ENCODE data around the gene CR1.
"Not testable (repeated sequence)": the region's sequence is repeated elsewhere in the genome, so short reads cannot be mapped to it uniquely, and the experiment has no call there.

DNA sequence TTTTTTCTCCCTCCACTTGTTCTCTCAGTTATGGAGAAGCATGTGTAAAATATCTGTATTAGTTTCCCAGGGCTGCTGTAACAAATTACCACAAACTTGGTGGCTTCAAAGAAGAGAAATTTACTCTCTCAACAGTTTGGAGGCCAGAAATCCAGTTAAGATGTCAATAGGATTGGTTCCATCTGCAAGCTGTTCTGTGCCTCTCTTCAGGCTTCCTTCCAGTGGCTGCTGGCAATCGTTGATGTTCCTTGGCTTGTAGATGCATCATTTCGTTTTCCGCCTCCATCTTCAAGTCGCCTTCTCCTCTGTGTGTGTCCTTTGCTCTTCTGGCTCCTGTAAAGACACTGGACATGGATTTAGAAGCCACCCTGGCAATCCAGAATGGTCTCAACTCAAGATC, 194.6 kb downstream of the CR1 start:
- TF ChIP-seq GABPA (IDR thresholded peaks at IDR 0.05; ENCODE audit: borderline replicate concordance, insufficient read depth, low read length); KDM5A (IDR thresholded peaks at IDR 0.05; ENCODE audit: low read length); SIN3A (conservative IDR thresholded peaks at IDR 0.05 in 1 of 2, IDR thresholded peaks at IDR 0.05 in 1 of 2; ENCODE audit: low read depth in 1 of 2, low read length in 2 of 2); MAFK (IDR thresholded peaks at IDR 0.05; ENCODE audit: low read depth, low read length); RFX5 (IDR thresholded peaks at IDR 0.05; ENCODE audit: borderline replicate concordance, low read depth, low read length); TEAD4 (IDR thresholded peaks at IDR 0.05; ENCODE audit: low read depth, low read length); SP2 (IDR thresholded peaks at IDR 0.05; ENCODE audit: low read length): not testable (repeated sequence)
- TF ChIP-seq, protein P1, sequence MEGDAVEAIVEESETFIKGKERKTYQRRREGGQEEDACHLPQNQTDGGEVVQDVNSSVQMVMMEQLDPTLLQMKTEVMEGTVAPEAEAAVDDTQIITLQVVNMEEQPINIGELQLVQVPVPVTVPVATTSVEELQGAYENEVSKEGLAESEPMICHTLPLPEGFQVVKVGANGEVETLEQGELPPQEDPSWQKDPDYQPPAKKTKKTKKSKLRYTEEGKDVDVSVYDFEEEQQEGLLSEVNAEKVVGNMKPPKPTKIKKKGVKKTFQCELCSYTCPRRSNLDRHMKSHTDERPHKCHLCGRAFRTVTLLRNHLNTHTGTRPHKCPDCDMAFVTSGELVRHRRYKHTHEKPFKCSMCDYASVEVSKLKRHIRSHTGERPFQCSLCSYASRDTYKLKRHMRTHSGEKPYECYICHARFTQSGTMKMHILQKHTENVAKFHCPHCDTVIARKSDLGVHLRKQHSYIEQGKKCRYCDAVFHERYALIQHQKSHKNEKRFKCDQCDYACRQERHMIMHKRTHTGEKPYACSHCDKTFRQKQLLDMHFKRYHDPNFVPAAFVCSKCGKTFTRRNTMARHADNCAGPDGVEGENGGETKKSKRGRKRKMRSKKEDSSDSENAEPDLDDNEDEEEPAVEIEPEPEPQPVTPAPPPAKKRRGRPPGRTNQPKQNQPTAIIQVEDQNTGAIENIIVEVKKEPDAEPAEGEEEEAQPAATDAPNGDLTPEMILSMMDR (IDR thresholded peaks at IDR 0.05; ENCODE audit: control extremely low read depth in 1 of 3, insufficient read depth in 1 of 3, low read depth in 1 of 3, low read length in 3 of 3): not testable (repeated sequence)
